ENCODE data around the gene MMP24.

MMP24 gene

GRCh38 chr20:35295674-35296073, 69.2 kb downstream of the MMP24 start:
- DNase-seq = no peak

GRCh38 chr20:35296101-35296554, 69.6 kb downstream of the MMP24 start:
- peak in 1 of 2 experiments; percentile 12 for DNase-seq

GRCh38 chr20:35297155-35297554, 70.7 kb downstream of the MMP24 start:
- no peak for DNase-seq

- DNase-seq = no peak
Measured at GRCh38 chr20:35297740-35298139, 71.2 kb downstream of the MMP24 start.

GRCh38 chr20:35298264-35298663, 71.8 kb downstream of the MMP24 start:
- no peak for DNase-seq

- no peak for DNase-seq
Measured at GRCh38 chr20:35299780-35300179, 73.3 kb downstream of the MMP24 start.

GRCh38 chr20:35300469-35301262, 74.2 kb downstream of the MMP24 start:
- no peak for DNase-seq

GRCh38 chr20:35301426-35301825, 74.9 kb downstream of the MMP24 start:
- no peak for DNase-seq

- no peak for DNase-seq
Measured at GRCh38 chr20:35302421-35303335, 76.2 kb downstream of the MMP24 start.

GRCh38 chr20:35303382-35303734, 76.9 kb downstream of the MMP24 start:
- DNase-seq = no peak

GRCh38 chr20:35303735-35304491, 77.4 kb downstream of the MMP24 start:
- peak; percentile 75 to 83 for DNase-seq

GRCh38 chr20:35304956-35305355, 78.5 kb downstream of the MMP24 start:
- no peak for DNase-seq

- peak in 1 of 2 experiments; percentile 42 for DNase-seq
Measured at GRCh38 chr20:35305682-35306556, 79.4 kb downstream of the MMP24 start.

- peak; percentile 51 to 59 for DNase-seq
Measured at GRCh38 chr20:35306931-35307517, 80.5 kb downstream of the MMP24 start.

- no peak for DNase-seq
Measured at GRCh38 chr20:35307666-35308653, 81.5 kb downstream of the MMP24 start.

GRCh38 chr20:35311409-35311808, 84.9 kb downstream of the MMP24 start:
- no peak for DNase-seq

- DNase-seq = no peak
Measured at GRCh38 chr20:35311822-35312221, 85.3 kb downstream of the MMP24 start.

- no peak for DNase-seq
Measured at GRCh38 chr20:35312318-35312717, 85.8 kb downstream of the MMP24 start.

- no peak for DNase-seq
Measured at GRCh38 chr20:35314816-35315631, 88.5 kb downstream of the MMP24 start.
